NCI-H510A treated with DMSO at 0.1 percent for 48 hours (cell line): ENCODE data around the gene CEP192.

Source experiments
- DNase-seq: peaks from one replicate; lab custom pipeline; 2025; lab: John Stamatoyannopoulos, UW

Gene CEP192

DNA sequence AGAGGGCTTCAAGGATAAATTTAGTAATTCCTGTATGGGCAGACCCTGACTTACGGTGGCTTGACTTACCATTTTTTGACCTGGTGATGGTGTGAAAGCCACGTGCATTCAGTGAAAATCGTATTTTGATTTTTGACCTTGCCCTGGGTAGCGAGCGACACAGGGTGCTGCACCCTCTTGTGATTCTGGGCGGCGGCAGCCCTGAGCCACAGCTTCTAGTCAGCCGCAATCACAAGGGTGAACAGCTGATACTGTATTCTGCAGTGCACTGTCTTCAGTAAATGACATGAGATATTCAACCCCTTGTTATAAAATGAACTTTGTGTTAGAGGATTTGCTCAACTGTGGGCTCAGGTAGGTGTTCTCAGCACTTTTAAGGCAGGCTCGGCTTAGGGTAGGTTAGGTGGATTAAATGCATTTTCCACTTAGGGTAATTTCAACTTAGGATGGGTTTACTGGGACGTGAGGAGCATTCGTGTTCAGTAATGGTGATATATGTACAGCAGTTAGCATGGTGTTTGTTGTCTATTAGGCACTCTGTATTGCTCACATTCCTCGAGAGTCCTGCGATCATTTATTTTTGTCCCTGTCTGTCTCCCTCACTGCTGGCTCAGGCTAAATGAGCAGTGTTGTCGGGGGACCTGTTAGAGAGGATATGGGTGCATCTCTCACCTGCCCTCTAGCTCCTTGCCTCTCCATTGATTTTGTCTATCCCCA lies 109.9 kb downstream of the CEP192 start:
- no peak for DNase-seq

DNA sequence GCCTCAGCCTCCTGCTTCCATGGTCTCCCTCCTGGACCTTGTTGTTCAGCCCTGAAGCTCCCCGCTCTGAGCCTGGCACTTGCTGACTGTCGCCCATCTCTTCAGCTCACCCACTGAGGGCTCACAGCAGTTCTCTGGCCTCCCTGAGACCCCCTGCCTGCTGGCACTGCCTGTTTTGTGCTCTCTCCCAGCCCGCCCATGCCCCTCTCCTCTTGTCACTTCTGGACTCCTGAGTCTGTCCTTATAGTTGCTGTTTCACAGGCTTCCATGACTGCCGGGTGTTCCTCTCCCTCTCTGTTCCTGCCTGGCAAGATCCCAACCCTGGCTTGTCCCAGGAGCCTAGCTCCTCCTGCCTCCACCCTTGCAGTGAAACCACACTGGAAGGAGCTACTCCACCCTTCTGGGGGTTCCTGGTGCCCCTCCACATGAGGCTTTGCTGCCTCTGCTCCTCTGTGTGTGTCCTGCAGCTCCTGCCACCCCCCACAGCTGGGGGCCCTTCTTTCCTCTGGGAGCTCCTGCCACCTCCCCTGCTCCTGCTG lies 110.6 kb downstream of the CEP192 start:
- no peak for DNase-seq

DNA sequence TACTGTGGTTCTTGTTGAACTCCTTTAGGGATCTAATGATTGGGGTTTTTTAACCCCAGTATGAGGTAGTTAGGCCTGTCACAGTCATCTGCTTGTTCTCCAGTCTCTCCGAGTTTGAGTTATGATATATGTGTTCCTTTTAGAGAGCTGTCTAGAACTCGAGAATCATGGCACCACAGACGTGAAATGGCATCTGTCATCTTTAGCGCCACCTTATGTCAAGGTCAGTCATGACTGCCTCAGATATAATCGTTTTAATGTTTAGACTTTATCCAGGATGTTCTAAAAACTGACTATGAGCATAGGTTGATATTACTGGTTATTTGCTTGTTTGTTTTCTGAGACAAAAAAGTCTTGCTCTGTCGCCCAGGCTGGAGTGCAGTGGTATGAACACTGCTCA lies 112.2 kb downstream of the CEP192 start:
- DNase-seq = no peak

DNA sequence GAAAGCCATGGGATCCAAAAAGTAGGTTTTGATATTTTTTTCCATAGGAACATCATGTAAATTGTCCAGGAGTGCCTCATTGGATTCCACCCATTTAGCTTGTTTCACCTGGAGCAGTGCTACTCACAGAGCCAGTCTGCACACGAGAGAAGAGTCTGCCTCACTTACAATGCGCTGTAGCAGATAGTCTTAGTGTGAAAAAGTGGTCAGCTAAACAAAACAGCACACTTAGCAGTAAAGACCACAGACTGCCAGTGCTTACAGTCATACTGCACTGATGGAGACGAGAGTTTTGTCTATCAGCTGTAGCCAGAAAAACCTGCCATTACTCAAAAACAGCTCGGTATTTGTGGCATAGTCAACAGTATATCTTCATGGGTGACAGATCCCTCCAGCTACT lies 113.9 kb downstream of the CEP192 start:
- no peak for DNase-seq

DNA sequence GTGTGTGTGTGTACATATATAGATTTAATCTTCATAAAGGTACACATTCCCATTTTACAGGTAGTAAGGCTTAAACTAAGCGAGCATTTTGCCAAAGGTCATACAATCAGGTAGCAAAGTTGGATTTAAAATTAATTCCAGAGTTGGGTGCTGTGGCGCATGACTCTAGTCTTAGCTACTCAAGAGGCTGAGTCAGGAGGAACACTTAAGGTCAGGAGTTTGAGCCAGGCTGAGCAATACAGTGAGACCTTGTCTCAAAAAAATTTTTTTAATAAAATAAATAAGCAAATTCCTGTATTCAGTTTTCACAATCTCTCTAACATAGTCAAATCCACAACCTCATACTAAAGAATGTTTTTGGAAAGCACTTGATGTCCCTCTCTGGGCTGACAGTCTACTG lies 115.9 kb downstream of the CEP192 start:
- no peak for DNase-seq

DNA sequence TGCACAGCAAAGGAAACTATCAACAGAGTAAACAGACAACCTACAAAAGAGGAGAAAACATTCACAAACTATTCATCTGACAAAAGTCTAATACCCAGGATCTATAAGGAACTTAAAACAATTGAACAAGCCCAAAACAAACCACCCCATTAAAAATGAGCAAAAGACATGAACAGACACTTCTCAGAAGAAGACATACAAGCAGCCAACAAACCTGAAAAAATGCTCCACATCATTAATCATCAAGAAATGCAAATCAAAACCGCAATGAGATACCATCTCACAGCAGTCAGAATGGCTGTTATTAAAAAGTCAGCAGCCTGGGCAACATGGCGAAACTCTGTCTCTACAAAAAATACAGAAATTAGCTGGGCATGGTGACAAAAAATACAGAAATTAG lies 117.2 kb downstream of the CEP192 start:
- no peak for DNase-seq

DNA sequence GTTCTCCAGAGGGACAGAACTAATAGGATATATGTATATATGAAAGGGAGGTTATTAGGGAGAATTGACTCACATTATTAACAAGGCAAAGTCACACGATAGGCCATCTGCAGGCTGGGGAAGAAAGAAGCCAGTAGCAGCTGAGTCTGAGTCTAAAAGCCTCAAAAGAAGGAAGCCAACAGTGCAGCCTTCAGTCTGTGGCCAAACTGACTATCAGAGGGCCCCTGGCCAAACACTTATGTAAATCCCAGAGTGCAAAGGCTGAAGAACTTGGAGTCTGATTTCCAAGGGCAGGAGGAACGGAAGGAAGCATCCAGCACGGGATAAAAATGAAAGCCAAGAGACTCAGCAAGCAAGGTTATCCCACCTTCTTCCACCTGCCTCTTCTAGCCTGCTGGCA lies 119.4 kb downstream of the CEP192 start:
- no peak for DNase-seq

DNA sequence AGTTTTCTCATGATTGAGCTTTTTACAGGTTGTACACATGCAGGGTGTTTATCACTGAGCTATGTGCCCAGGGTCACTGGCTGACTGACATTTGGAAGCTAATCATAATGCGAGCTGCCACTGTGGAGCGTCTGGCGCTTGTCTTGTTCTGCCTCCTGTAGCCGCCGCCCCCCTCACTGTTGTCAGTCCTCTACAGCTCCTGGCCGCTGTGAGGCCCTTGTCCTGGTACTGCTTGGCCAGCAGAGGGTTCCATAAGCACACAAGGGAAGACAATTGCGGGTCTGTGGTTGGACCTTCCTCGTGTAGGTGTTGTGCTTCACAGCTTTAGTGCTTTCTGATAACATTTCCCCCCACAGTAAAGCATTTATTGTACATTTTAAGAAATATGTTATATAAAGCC lies 121.8 kb downstream of the CEP192 start:
- peak; percentile 26 for DNase-seq

DNA sequence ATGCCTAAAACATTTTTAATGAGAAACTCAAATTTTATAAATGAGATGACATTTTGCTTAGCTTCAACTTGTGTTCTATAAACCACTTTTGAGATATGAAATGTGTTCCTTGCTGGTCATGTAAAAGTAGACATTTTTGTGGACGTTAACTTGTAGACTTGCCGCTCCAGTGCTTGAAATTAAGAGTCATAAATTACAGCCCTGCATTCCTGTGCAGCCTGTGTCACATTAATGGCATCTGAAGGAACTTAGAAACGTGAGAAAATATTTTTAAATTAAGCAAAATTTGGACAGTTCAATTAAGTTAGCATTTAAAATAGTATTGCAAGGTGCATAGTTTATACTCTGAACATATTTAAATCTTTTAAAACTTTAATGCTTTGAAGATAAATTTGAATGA lies 129.1 kb downstream of the CEP192 start:
- DNase-seq = no peak

DNA sequence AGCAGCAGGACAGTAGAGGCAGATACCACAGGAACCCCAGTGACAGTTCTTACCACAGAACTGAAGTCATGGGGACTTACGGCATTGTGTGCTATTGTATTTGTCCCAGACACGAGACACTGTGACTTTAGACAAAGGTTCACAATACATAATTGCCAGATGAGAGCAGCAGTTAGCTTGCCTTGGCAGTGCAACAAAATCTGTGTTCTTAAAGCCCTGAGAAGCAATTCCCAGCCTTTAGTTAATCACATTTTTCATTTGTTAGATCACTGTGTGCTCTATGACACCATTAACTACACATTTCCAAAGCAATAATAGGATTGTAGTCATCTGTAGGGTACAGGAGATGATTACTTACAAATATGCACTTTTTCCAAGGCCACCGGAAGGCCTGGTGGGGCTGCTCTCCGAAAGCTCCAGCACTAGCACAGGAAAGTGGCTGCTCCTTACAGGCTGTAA lies 129.8 kb downstream of the CEP192 start:
- DNase-seq = no peak

DNA sequence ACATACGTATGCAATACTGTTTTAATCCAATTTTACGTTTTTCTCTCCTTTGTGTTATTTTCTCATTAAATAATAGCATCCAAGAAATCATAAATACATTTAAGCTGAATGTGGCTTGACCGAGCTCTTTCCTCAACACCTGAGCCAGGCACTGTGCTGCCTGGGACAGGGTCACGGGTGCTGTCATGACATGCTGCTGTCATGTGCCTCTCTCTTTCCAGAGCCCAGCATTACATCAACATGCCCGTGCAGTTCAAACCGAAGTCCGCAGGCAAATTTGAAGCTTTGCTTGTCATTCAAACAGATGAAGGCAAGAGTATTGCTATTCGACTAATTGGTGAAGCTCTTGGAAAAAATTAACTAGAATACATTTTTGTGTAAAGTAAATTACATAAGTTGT lies 133.2 kb downstream of the CEP192 start:
- DNase-seq = no peak

DNA sequence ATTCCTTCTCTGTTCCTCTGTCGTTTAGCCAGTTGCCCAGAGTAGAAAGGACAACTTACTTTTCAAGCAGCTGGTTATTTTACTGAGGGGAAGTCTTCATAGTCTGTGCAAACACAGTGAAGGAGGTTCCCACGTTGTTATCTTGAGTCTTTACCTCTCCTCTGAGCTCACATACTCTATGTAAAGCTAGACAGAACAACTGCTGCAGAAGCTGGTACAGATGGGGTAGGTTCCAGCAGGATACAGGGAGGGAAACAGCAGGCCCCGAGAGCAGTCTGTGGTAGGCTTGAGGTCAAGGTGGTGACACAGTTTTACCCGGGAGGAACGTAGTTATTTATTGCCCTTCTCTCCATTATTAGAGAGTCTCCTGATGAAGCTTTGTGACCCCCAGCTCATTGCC lies 134.0 kb downstream of the CEP192 start:
- no peak for DNase-seq

DNA sequence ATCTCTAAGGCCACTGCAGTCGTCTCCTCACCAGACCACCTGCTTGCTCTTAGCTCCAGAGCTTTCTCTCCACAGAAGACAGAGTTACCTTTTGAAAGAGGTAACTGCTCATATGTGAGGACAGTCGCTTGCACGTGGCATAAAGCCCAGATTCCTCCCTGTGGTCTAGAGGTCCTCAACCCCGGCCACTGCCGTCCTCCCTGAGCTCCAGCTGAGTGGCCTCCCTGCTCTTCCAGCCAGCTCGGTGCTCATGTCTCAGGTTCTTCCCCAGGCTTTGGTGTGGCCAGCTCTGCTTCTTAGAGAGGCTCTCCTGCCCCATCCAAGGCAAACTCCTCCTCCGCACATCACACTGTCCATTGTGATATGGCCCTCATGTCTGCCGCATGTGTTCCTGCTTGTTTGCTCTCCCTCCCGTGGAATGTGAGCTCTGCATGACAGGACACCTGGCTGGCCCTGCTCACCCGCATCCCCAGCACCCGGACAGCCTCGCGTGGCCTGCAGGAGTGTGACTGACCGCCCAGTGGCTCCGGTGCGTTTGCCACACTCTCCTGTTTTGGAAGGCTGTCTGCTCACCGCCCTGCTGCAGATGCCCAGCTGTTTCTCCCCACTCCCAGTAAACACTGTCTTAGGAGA lies 135.9 kb downstream of the CEP192 start:
- no peak for DNase-seq

DNA sequence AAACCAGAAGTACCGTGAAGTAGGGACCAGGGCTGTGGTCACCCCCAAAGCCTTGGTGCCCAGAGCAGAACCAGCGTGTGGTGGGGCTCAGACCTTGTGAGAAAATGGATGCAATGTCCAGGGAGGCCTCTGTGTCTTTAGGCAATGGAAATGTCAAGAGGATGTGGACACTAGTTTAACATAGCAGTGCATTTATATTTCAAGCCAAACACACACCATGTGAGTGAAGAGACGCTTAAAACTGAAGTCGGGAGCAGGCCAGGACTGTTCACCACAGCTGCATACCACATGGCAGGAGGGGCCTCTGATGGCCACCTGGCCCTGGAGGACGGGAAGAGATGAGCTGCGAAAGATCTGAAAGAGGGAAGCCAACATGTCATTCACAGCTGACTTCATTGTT lies 140.1 kb downstream of the CEP192 start:
- no peak for DNase-seq

DNA sequence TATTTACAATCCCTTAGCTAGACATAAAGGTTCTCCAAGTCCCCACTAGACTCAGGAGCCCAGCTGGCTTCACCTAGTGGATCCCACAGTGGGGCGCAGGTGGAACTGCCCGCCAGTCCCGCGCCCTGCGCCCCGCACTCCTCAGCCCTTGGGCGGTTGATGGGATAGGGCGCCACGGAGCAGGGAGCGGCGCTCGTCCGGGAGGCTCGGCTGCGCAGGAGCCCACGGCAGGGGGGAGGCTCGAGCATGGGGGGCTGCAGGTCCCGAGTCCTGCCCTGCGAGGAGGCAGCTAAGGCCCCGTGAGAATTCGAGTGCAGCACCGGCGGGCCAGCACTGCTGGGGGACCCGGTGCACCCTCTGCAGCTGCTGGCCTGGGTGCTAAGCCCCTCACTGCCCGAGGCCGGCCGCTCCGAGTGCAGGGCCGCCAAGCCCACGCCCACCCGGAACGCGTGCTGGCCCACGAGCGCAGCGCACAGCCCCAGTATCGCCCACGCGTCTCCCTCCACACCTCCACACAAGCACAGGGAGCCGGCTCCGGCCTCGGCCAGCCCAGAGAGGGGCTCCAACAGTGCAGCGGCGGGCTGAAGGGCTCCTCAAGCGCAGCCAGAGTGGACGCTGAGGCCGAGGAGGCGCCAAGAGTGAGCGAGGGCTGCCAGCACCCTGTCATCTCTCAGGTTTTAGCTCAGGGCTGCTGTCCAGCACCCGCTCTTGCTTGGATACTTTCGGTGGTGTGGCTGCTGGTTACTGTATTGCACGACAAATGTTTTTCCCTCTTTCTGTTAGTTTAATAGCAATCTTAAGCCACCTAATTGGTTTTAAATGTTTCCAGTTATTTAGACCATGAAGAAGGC lies 143.6 kb downstream of the CEP192 start:
- DNase-seq = no peak

DNA sequence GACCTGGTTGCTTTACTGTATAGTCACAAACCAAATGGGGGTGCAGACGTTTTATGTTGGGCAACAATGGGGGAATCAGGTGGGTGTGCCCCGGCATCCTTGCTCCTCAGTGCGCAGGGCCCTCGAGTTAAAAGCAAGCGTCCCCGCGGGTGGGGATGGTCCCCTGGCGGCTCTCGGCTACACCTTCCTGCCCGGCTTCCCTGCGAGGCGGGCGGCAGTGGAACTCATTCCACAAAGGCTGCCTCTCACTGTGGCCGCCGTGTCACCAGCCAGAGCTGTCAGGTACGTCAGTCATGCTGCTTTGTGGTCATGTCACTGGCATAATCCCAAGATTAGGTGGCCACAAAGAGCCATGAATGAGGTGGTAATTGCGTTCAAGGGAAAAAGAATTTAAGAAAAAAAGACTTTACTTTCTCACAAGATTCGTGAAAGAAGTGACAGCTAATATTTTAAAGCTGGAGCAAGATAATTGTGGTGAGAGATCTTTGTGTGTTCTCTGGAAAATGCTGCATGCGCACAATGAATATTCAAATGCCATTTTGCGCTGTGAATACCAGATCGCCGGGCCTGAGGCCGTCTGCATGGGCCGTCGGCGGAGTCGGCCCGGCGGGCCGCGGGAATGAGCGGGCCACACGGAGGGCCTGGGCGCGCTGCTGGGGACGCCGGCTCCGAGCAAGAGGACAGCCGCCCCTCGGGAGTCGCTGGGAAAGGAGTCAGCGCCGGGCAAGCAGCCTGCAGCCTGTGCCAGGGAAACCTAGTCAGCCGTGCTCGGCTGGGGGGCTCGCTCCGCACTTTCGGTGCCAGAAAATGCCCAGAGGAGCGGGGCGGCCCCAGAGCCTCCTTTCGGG lies 145.1 kb downstream of the CEP192 start:
- no peak for DNase-seq

DNA sequence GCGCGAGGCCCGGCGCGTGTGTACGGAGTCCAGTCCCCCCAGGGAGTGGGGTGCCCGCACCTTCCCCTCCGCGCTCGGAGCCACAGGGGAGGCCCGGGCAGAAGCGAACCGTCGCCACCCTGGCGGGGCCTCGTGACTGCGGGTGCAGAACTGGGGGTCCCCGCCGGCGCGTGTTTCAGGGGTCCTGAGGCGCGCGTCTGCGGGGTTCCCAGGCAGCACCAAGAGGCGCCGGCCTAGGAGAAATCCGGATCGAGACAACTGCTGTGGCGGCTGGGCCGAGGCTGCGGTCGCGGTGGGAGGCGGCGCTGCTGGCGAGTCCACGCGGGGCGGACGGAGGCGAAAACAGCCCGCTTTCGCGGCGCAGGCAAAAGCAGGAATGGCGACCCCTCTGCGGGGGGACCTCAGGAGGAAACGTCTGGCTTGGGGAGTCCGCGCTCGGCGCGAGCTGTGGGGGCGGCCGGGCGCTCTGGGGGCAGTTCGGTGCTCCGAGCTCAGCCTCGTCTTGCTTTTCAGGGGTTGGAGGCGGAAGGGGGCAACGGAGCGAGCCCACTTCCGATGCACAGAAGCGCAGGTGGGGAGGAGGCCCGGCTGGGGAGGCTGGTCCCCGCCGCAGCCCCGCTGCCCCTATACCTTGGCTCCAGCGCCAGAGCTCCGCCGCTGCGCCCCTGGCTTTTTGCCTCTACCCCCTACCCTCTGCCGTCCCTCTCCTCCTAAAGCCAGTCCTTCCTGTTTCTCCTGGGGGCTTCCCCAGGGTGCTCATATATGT lies 145.9 kb downstream of the CEP192 start:
- no peak for DNase-seq

DNA sequence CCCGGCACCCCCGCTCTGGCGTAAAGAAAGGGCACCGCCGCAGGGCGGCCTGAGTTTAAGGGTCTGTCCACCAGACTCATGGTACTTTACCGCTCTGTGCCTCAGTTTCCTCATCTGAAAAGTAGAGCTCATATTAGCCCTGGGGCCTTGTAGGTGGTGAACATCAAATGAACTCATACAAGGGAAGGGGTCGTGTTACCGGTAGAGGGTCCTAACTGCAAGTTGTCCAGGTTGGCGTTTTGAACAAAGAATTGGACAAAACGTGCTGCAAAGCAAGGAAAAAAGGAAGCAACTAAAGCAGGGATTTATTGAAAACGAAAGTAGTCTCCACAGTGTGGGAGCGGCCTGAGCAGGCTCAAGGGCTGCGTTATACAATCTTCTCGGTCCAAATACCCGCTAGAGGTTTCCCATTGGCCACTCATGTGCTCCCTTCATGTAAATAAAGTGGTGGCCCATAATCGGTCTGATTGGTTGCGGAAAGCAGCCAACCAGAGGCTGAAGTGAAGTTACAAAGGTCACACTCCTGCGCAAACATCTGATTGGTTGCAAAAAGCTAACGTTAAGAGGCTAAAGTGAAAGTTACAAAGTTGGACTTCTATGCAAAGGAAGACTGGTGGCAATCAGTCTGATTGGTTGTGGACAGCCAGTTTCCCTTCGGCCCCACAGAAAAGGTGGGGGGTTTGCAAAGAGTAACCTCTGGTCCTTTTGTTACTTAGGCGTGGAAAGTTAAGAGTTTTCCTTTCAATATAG lies 146.7 kb downstream of the CEP192 start:
- DNase-seq = peak; percentile 8

DNA sequence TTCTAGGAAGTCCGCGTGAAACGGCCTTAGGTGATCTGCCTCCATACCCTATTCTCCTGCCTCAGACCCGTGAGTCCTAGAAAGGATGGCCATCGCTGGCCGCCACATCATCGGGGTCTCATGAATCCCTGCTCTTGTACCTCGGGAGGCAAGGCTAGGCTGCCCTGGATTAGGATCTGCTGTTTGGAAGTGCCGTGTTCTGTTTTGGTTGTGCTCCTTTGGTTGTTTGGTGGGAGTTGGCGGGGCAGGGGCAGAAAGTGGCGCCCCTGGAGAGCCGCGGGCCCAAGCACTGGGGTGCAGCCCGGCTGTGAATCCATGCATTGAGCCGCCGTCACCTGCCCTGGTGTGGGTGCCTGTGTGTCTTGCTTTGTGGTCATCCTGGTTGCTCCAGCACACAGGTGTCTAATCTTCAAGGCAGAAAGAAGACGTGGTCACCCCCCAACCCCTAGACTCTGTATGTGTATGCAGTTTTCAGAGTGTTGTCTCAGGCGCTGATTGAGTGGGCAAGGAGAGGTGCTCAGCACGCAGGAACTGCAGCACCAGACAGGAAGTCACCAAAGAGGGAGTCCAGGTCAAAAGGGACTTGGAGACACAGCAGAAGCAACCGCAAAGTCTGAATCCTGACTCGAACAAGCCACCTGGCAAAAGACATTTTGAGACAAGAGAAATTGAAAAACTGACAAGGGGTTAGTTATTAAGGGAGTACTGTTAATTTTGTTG lies 147.4 kb downstream of the CEP192 start:
- no peak for DNase-seq
